K562 (cell line): Measurements from ENCODE around the gene GOLIM4. TPM values are rescaled to one million over a fixed set of nuclear protein-coding genes. Genes with fewer than 3 reads are reported as not detected.

Experiments used
- BDP1 ChIP-seq: IDR thresholded peaks from 3 replicates; pipeline ENCODE4 v1.6.1; 2011; ENCODE audit not compliant: insufficient read length, insufficient read depth
- CAMTA2 ChIP-seq: fragments of 250-450 bp; sonication (Bioruptor Pico); conservative IDR thresholded peaks from 2 replicates; pipeline ENCODE4 v1.5.1; 2022
- EP400 ChIP-seq: fragments of 450-650 bp; IDR thresholded peaks from 2 replicates; pipeline ENCODE4 v1.6.1; 2017; ENCODE audit warnings: antibody characterized with exemption, mild to moderate bottlenecking, moderate library complexity
- EWSR1 ChIP-seq: fragments of 450-650 bp; IDR thresholded peaks from 2 replicates; pipeline ENCODE4 v1.6.1; 2018; ENCODE audit warnings: borderline replicate concordance, mild to moderate bottlenecking, low read depth, moderate library complexity; ENCODE audit not compliant: partially characterized antibody
- FOXJ2 ChIP-seq: fragments of 200-800 bp; sonication (Bioruptor generic); IDR thresholded peaks from 2 replicates; pipeline ENCODE4 v1.6.1; 2016; ENCODE audit warnings: missing genetic modification characterization, missing compliant biosample characterization
- HNRNPUL1 ChIP-seq: fragments of 200-400 bp; formaldehyde crosslinking; IDR thresholded peaks from 2 replicates; pipeline ENCODE4 v1.6.1; 2017; ENCODE audit warnings: low read length
- KAT7 ChIP-seq: sonication (generic); formaldehyde crosslinking; IDR thresholded peaks from 2 replicates; pipeline ENCODE4 v1.8.0; 2022; ENCODE audit warnings: missing genetic modification reagents, mild to moderate bottlenecking, borderline replicate concordance
- NCOR1 ChIP-seq: fragments of 450-650 bp; IDR thresholded peaks from 2 replicates; pipeline ENCODE4 v1.6.1; 2016; ENCODE audit warnings: mild to moderate bottlenecking, moderate library complexity
- NR1H2 ChIP-seq: sonication (generic); formaldehyde crosslinking; IDR thresholded peaks from 2 replicates; pipeline ENCODE4 v1.4.0; 2020; ENCODE audit warnings: mild to moderate bottlenecking, missing genetic modification reagents
- PCBP2 ChIP-seq: fragments of 200-400 bp; formaldehyde crosslinking; IDR thresholded peaks from 2 replicates; pipeline ENCODE4 v1.6.1; 2018; ENCODE audit warnings: low read length, low read depth, mild to moderate bottlenecking, moderate library complexity; ENCODE audit not compliant: poor library complexity, severe bottlenecking
- RFX1 ChIP-seq: fragments of 450-650 bp; IDR thresholded peaks from 2 replicates; pipeline ENCODE4 v1.6.1; 2016; ENCODE audit warnings: mild to moderate bottlenecking, moderate library complexity
- SMC3 ChIP-seq: conservative IDR thresholded peaks from 2 replicates; pipeline ENCODE4 v1.6.1; 2011; ENCODE audit warnings: low read depth, low read length, improper control_type of control experiment; ENCODE audit not compliant: insufficient read depth
- SPI1 ChIP-seq: IDR thresholded peaks from 2 replicates; pipeline ENCODE4 v1.6.1; 2011; ENCODE audit warnings: low read depth, low read length, control low read depth, borderline replicate concordance
- SRF ChIP-seq, 2 experiments: fragments of 250-450, 450-650 bp in 1 of 2; sonication (Bioruptor Pico) in 1 of 2; sonication (generic) in 1 of 2; formaldehyde crosslinking; IDR thresholded peaks; 2 replicates each; pipeline versions ENCODE4 v1.5.0 to v1.5.1; 2020 to 2022; ENCODE audit warnings: mild to moderate bottlenecking in 1 of 2, missing genetic modification reagents in 1 of 2
- ZBTB17 ChIP-seq: fragments of 450-650 bp; formaldehyde crosslinking; IDR thresholded peaks from 2 replicates; pipeline ENCODE4 v1.4.0; 2020; ENCODE audit warnings: mild to moderate bottlenecking
- ZBTB2 ChIP-seq: fragments of 450-650 bp; IDR thresholded peaks from 2 replicates; pipeline ENCODE4 v1.6.1; 2016; ENCODE audit warnings: antibody characterized with exemption
- ZNF75A ChIP-seq: fragments of 450-650 bp; formaldehyde crosslinking; IDR thresholded peaks from 2 replicates; pipeline ENCODE4 v1.4.0; 2020; ENCODE audit warnings: mild to moderate bottlenecking
- polyA plus RNA-seq, 8 experiments: library from polyadenylated mRNA; depleted of rRNA in 4 of 8; stranded (reverse) in 5 of 8; unstranded in 3 of 8; fragments of >200 nt; fragmentation: Nextera tagmentation in 2 of 8; fragmentation: Illumina TruSeq in 1 of 8; extraction: Ambion mirVana in 2 of 8; extraction: Trizol in 1 of 8; gene quantifications; 2 replicates each; pipeline versions ENCODE4 v1.2.1 to v1.2.3, GENCODE V29; 2011 to 2014; ENCODE audit warnings: inconsistent platforms in 1 of 8, missing spikeins in 1 of 8
- total RNA-seq, 7 experiments: library from RNA; depleted of rRNA in 6 of 7; stranded (reverse); fragments of >200 nt in 6 of 7; fragmentation: Illumina TruSeq in 2 of 7; extraction: Trizol in 2 of 7; gene quantifications; 2 replicates each; pipeline versions ENCODE4 v1.2.1 to v1.2.3, GENCODE V29; 2011 to 2021; ENCODE audit warnings: low replicate concordance in 1 of 7
- TF ChIP-seq, protein P1 (sequence below): sonication (generic); IDR thresholded peaks from 2 replicates; pipeline ENCODE4 v1.6.1; 2016
- TF ChIP-seq, protein P2 (sequence below): fragments of 150-350 bp; conservative IDR thresholded peaks from 2 replicates; pipeline ENCODE4 v1.6.1; 2014; ENCODE audit warnings: low read length
- TF ChIP-seq, protein P3 (sequence below): sonication (generic); formaldehyde crosslinking; IDR thresholded peaks from 2 replicates; pipeline ENCODE4 v1.8.0; 2022; ENCODE audit warnings: mild to moderate bottlenecking, missing genetic modification reagents

The GOLIM4 gene
- total and polyA plus RNA-seq, 9 of the 15 experiments (the other 6 are each of a cell fraction or from before 2014, with no cell fraction given) = 9.3 to 39.4 (median 31.0) TPM

- TF ChIP-seq EWSR1 (no peak), BDP1 (no peak), NR1H2 (peak; percentile 72), EP400 (no peak), NCOR1 (no peak), SPI1 (peak; percentile 87), CAMTA2 (CRISPR knock-in tag) (no peak), PCBP2 (no peak), KAT7 (no peak; the same call in 1 of the 2 replicates), SMC3 (no peak), RFX1 (no peak), FOXJ2 (tag) (no peak; the same call in 1 of the 2 replicates), ZBTB17 (CRISPR knock-in tag) (no peak), SRF (CRISPR knock-in tag; IDR thresholded peaks at IDR 0.05) (no peak; a peak in 1 of 4 replicates), HNRNPUL1 (no peak), ZNF75A (CRISPR knock-in tag) (no peak), ZBTB2 (peak; percentile 35; the same call in 1 of the 2 replicates)
- TF ChIP-seq, protein P1, sequence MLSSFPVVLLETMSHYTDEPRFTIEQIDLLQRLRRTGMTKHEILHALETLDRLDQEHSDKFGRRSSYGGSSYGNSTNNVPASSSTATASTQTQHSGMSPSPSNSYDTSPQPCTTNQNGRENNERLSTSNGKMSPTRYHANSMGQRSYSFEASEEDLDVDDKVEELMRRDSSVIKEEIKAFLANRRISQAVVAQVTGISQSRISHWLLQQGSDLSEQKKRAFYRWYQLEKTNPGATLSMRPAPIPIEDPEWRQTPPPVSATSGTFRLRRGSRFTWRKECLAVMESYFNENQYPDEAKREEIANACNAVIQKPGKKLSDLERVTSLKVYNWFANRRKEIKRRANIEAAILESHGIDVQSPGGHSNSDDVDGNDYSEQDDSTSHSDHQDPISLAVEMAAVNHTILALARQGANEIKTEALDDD = no peak
- TF ChIP-seq, protein P2, sequence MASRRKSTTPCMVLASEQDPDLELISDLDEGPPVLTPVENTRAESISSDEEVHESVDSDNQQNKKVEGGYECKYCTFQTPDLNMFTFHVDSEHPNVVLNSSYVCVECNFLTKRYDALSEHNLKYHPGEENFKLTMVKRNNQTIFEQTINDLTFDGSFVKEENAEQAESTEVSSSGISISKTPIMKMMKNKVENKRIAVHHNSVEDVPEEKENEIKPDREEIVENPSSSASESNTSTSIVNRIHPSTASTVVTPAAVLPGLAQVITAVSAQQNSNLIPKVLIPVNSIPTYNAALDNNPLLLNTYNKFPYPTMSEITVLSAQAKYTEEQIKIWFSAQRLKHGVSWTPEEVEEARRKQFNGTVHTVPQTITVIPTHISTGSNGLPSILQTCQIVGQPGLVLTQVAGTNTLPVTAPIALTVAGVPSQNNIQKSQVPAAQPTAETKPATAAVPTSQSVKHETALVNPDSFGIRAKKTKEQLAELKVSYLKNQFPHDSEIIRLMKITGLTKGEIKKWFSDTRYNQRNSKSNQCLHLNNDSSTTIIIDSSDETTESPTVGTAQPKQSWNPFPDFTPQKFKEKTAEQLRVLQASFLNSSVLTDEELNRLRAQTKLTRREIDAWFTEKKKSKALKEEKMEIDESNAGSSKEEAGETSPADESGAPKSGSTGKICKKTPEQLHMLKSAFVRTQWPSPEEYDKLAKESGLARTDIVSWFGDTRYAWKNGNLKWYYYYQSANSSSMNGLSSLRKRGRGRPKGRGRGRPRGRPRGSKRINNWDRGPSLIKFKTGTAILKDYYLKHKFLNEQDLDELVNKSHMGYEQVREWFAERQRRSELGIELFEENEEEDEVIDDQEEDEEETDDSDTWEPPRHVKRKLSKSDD = no peak
- TF ChIP-seq, protein P3, sequence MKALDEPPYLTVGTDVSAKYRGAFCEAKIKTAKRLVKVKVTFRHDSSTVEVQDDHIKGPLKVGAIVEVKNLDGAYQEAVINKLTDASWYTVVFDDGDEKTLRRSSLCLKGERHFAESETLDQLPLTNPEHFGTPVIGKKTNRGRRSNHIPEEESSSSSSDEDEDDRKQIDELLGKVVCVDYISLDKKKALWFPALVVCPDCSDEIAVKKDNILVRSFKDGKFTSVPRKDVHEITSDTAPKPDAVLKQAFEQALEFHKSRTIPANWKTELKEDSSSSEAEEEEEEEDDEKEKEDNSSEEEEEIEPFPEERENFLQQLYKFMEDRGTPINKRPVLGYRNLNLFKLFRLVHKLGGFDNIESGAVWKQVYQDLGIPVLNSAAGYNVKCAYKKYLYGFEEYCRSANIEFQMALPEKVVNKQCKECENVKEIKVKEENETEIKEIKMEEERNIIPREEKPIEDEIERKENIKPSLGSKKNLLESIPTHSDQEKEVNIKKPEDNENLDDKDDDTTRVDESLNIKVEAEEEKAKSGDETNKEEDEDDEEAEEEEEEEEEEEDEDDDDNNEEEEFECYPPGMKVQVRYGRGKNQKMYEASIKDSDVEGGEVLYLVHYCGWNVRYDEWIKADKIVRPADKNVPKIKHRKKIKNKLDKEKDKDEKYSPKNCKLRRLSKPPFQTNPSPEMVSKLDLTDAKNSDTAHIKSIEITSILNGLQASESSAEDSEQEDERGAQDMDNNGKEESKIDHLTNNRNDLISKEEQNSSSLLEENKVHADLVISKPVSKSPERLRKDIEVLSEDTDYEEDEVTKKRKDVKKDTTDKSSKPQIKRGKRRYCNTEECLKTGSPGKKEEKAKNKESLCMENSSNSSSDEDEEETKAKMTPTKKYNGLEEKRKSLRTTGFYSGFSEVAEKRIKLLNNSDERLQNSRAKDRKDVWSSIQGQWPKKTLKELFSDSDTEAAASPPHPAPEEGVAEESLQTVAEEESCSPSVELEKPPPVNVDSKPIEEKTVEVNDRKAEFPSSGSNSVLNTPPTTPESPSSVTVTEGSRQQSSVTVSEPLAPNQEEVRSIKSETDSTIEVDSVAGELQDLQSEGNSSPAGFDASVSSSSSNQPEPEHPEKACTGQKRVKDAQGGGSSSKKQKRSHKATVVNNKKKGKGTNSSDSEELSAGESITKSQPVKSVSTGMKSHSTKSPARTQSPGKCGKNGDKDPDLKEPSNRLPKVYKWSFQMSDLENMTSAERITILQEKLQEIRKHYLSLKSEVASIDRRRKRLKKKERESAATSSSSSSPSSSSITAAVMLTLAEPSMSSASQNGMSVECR (CRISPR knock-in tag) = no peak; the same call in 1 of the 2 replicates
These were observed at the start of gene GOLIM4 (continued) for GRCh38 chr3:168095611-168096209.
